AG04450 (cell line): Measurements from ENCODE around the gene FCN1. TPM values are rescaled to one million over a fixed set of nuclear protein-coding genes. Genes with fewer than 3 reads are reported as not detected.

Source experiments
- CTCF ChIA-PET: fragments of 300-600, 350-600 bp; formaldehyde crosslinking; extraction: SDS; loops from one replicate; lab custom pipeline; 2022; ENCODE audit warnings: antibody characterized with exemption, inconsistent platforms; lab: Charles Lee
- POLR2A ChIA-PET: fragments of 350-600 bp; formaldehyde crosslinking; extraction: SDS; loops from one replicate; lab custom pipeline; 2021; ENCODE audit warnings: antibody characterized with exemption, inconsistent platforms; lab: Yijun Ruan, JAX
- DNase-seq: peaks from one replicate; pipeline ENCODE4 v3.0.0-alpha.2; 2011; ENCODE audit warnings: low read depth, low spot score
- H3K27ac ChIP-seq: one replicate; pipeline ENCODE4 v1.5.1; 2012; ENCODE audit warnings: low read depth, low read length, control low read depth
- H3K27me3 ChIP-seq: one replicate; pipeline ENCODE4 v1.6.0; 2012; ENCODE audit warnings: low read length; ENCODE audit not compliant: control insufficient read depth, insufficient read depth
- H3K4me3 ChIP-seq: 2 replicates; pipeline ENCODE4 v1.5.1; 2011; ENCODE audit warnings: mild to moderate bottlenecking, low read depth, low read length, control low read depth
- H3K9me3 ChIP-seq: 2 replicates; pipeline ENCODE4 v1.5.1; 2012; ENCODE audit warnings: low read length; ENCODE audit not compliant: control insufficient read depth, insufficient read depth
- CTCF ChIP-seq: IDR thresholded peaks from 2 replicates; pipeline ENCODE4 v1.5.1; 2011; ENCODE audit warnings: low read depth, low read length, control low read depth, inconsistent platforms
- polyA plus RNA-seq: library from polyadenylated mRNA; depleted of rRNA; stranded (reverse); fragments of >200 nt; gene quantifications from 2 replicates; pipeline ENCODE4 v1.2.3, GENCODE V29; 2011

Gene FCN1
- polyA plus RNA-seq, 1 experiment = not detected

GRCh38 chr9:134944351-134944802 is 26.7 kb upstream of the FCN1 start:
- H3K9me3 ChIP-seq = no peaks in the 10 kb centered on the region; the same call in 1 of the 2 replicates
- ChIA-PET POLR2A (no interaction called here), CTCF (no interaction called here)
- TF ChIP-seq CTCF = no peak
- no peak overlapping the region for H3K27ac ChIP-seq
- peaks cover 41% of the 10 kb centered on the region for H3K27me3 ChIP-seq
- no peak overlapping the region for H3K4me3 ChIP-seq
- DNase-seq = no peak

- H3K9me3 ChIP-seq = no peaks in the 10 kb centered on the region; the same call in 1 of the 2 replicates
- no peak for DNase-seq
- H3K4me3 ChIP-seq = no peak overlapping the region
- TF ChIP-seq CTCF = no peak
- peaks cover 41% of the 10 kb centered on the region for H3K27me3 ChIP-seq
- POLR2A ChIA-PET = no interaction called here
- no peak overlapping the region for H3K27ac ChIP-seq
- CTCF ChIA-PET = no interaction called here
Measured at GRCh38 chr9:134943836-134944235, 26.1 kb upstream of the FCN1 start.

- H3K4me3 ChIP-seq = no peak overlapping the region
- H3K27ac ChIP-seq = no peak overlapping the region
- ChIA-PET POLR2A (no interaction called here), CTCF (no interaction called here)
- no peak for TF ChIP-seq CTCF
- H3K9me3 ChIP-seq = no peaks in the 10 kb centered on the region; the same call in 1 of the 2 replicates
- peaks cover 41% of the 10 kb centered on the region for H3K27me3 ChIP-seq
- no peak for DNase-seq
Measured at GRCh38 chr9:134943411-134943810, 25.7 kb upstream of the FCN1 start.

- H3K27me3 ChIP-seq = peaks cover 46% of the 10 kb centered on the region
- CTCF ChIA-PET = no interaction called here
- no peaks in the 10 kb centered on the region; the same call in 1 of the 2 replicates for H3K9me3 ChIP-seq
- DNase-seq = no peak
- POLR2A ChIA-PET = no interaction called here
- no peak overlapping the region for H3K4me3 ChIP-seq
- TF ChIP-seq CTCF = no peak
- H3K27ac ChIP-seq = no peak overlapping the region
Measured at GRCh38 chr9:134942788-134943184, 25.1 kb upstream of the FCN1 start.

GRCh38 chr9:134942011-134942787 is 24.5 kb upstream of the FCN1 start:
- ChIA-PET CTCF (no interaction called here), POLR2A (no interaction called here)
- H3K9me3 ChIP-seq = no peaks in the 10 kb centered on the region; the same call in 1 of the 2 replicates
- H3K27ac ChIP-seq = no peak overlapping the region
- no peak overlapping the region for H3K4me3 ChIP-seq
- DNase-seq = no peak
- peaks cover 46% of the 10 kb centered on the region for H3K27me3 ChIP-seq
- no peak for TF ChIP-seq CTCF
